SW 1271 (cell line): ENCODE measurements around the gene ZNF577.
"Not testable (repeated sequence)": the region's sequence is repeated elsewhere in the genome, so short reads cannot be mapped to it uniquely, and the experiment has no call there.

Experiments
- DNase-seq, 2 experiments: peaks; one replicate each; lab custom pipeline; 2025; lab: John Stamatoyannopoulos, UW

The ZNF577 gene

DNA sequence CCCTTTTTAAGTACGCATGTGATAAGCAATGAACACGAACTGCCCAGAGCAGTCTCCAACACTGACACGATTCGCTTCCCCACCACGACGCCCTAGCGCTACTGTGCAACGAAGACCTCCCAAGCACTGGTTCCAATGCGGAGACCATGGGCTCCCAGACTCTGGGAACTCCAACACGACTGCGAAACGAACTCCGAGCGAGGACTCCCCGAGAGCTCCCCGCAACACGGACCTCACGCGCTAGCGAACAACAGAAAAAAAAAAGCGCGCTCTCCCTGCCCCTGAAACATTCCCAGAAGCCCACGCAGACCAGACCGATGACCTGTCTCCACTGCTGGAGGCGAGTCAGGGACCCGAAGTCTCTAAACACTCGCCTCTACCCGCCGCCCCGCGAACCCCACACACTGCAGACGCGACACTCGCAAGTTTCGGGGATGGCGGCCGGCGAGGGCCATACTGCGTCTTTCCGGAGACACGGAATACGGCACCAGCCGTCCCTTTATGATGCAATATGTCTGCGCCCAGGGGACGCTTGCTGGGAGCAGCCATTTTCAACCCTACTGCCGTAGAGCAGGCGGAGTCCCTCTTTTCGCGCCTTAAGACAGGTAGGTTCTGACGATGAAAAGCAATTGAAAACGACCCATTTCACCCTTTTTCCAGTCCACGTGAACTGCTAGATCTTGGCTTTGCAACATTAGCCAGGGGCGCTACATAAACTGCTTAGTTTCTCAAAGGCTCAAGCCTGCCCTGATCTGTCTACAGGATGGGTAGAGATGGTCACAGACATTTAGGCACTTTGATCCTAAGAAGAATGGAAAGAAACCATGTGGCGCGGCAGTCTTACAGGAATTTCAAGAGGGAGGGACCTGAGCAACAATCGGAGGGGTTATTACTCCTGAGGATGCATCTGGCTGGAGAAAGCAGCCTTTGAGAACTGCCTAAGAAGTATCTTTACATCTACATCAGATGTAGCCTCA, at the start of gene ZNF577:
ZNF577 (minus strand) TSS at position 430 of the 977 bp plus-strand sequence. CDS start 7,569 bp downstream, outside the sequence.
- no peak for DNase-seq

DNA sequence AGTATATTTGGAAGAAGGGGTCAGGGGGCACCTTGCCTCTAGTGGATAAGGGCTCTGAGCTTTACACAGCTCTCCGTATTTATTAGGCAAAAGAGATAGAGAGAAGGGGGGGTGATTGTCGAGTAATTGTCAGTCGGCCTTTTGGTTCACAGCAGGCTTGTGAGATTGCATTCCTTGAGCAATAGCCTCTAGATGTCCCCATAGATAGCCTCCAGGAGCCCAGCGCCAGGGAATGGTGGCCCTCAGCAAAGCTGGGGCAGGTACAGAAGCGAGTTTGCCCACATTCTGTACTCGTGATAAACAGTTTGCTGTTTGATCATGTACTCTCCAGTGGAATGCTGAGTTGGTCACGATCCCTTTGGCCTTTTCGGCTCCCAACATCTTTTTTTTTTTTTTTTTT, 44.2 kb upstream of the ZNF577 start:
- no peak for DNase-seq

DNA sequence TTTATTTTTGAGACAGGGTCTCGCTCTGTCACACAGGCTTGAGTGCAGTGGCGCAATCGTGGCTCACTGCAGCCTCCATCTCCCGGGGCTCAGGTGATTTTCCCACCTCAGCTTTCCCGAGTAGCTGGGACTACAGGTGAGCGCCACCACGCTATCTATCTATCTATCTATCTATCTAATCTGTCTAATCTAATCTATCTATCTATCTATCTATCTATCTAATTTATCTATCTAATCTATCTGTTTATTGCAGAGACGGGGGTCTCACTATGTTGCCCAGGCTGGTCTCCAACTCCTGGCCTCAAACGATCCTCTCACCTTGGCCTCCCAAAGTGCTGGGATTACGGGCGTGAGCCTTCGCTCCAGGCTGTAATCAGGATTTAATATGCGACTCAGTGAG, 40.1 kb upstream of the ZNF577 start:
- no peak for DNase-seq

DNA sequence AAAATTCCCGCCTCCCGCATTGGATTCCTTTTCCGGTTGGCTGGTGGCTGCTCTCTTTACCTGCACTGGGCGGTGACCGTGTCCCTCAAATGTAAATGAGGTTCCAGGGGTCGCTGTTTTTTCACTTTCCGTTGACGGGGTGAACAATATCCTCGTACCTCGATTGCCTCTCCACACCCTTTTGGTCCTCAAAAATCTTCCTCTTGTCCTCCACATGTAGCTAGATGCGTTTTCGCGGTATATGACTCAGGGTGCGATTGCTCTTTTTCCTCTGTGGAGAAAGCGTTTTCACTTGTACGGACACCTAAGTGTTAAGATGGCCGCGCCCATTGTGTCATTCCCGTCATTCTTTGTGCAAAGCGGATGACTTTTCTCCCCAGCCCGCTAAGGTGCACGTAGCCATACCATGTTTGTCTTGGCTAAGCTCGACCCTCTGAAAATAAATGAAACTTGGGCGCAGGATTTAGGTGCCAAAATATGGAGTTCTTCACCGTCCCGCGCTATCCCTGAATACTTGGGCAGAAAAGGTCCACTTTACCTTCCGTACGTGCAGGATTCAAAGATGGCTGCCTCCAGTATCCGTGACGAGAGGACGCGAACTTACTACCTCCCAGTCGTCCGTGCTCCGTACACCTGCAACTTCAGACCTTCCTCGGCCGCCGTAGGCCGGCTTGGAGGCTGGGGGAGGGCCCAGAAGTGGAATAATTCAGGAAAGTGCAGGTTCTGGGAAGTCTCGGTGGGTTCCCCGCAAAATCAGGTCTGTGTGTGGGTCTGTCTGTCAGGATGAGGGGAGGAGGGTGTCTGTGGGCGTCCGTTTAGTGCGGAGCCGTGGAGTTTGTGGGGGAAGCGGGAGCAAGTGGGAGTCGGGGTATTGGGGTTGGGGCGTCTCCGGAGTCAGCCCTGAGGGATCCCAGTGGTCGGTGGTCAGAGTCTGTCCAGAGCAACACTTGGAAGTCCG, 39.3 kb upstream of the ZNF577 start, which contains the start of gene ZNF613:
ZNF613 (plus strand) TSS at position 689 of the 958 bp plus-strand sequence. CDS start 8,749 bp downstream, outside the sequence.
- peak; percentile 44 to 88 for DNase-seq

DNA sequence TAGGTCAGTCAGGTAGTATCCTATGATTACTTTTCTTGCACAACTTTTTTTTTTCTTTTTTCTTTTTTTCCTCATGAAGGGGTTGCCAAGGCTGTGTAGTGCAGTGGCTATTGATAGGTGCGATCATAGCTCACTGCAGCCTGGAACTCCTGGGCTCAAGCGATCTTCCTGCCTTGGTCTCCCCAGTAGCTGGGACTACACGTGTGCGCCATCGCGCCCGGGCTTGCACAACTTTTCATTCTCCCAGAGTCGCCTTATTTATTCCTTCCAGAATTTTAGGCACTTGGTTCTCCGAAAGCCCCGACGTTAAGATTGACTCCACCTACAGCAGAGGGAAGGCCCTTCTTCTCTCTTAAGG, 38.7 kb upstream of the ZNF577 start:
- no peak for DNase-seq

DNA sequence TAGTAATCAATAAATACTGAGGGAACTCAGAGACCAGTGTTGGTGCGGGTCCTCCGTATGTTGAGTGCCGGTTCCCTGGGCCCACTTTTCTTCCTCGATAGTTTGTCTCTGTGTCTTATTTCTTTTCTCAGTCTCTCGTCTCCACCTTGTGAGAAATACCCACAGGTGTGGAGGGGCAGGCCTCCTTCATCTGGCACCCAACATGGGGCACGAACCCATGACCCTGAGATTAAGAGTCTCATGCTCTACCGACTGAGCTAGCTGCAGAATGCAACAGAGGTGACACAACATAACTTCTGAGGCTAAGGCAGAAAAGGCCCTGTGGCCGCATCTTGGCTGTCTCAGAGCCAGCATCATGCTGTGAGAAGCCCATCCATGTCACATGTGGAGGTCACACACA, 34.2 kb upstream of the ZNF577 start:
- DNase-seq = no peak

DNA sequence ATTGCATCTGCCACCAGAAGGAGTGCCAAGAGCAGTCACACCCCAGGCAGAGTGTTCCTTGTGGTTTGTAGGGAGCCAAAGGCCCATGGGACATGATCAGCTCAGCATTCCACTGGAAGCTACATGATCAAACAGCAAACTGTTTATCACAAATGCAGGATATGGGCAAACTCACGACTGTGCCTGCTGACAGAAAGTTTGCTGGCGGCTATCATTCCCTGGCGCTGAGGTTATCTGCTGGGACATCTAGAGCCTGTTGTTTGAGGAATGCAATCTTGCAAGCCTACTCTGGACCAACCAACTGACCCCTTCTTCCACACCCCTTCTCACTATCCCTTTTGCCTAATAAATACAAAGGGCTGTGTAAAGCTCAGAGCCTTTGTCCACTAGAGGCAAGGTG, 31.9 kb upstream of the ZNF577 start:
- DNase-seq = no peak

DNA sequence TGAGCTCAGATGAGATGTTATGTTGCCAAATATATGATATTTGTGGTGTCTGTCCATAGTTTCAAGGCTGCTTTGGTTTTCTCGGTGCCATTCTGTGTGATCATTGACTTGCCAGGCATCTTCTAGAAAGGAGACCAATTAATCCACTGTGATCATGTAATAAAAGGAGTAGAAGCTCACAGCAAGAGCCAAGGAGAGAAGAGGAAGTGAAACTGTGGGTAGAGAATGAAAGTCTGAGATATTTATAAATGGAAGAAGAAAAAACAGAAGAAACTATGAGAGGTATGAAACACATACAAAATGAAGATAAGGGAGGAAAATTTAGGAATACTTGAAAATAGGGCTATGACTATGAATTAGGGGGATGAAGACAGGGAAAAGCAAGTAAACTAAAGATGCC, 28.4 kb upstream of the ZNF577 start:
- no peak for DNase-seq

DNA sequence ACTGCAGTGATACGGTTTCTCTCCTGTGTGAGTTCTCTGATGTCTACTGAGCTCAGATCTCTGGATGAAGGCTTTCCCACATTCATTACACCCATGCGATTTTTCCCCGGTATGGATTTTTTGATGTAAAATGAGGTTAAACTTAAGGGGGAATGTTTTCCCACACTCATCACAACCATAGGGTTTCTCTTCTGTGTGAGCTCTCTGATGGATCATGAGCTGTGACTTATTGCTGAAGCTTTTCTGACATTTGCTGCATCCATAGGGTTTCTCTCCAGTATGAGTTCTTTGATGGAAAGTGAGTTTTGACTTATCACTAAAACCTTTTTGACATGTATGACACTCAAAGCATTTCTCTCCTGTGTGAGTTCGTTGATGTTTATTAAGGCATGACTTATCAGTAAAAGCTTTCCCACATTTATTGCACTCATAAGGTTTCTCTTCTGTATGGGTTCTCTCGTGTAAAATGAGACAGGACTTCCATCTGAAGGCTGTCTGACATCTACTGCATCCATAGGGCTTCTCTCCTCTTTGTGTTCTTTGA, 27.6 kb upstream of the ZNF577 start:
- no peak for DNase-seq

DNA sequence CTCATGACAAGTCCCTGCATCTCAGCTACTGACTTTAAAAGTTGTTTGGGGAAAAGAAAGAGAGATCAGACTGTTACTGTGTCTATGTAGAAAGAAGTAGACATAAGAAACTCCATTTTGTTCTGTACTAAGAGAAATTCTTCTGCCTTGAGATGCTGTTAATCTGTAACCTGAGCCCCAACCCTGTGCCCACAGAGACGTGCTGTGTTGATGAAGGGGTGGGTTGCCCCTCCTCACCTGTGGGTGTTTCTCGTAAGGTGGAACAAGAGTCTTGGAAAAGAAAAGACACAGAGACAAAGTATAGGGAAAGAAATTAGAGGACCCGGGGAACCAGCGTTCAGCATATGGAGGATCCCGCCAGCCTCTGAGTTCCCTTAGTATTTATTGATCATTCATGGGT, 20.2 kb upstream of the ZNF577 start:
- DNase-seq = not testable (repeated sequence)

DNA sequence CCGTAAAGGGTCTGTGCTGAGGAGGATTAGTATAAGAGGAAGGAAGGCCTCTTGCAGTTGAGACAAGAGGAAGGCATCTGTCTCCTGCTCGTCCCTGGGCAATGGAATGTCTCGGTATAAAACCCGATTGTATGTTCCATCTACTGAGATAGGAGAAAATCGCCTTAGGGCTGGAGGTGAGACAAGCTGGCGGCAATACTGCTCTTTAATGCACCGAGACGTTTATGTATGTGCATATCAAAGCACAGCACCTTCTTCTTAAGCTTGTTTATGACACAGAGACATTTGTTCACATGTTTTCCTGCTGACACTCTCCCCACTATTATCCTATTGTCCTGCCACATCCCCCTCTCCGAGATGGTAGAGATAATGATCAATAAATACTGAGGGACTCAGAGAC, 18.4 kb upstream of the ZNF577 start:
- DNase-seq = not testable (repeated sequence)

DNA sequence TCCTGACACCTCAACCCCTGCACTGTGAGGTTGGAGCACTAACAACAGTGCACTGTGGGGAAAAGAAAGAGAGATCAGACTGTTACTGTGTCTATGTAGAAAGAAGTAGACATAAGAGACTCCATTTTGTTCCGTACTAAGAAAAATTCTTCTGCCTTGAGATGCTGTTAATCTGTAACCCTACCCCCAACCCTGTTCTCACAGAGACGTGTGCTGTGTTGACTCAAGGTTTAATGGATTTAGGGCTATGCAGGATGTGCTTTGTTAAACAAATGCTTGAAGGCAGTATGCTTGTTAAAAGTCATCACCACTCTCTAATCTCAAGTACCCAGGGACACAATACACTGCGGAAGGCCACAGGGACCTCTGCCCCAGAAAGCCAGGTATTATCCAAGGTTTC, 17.9 kb upstream of the ZNF577 start:
- not testable (repeated sequence) for DNase-seq

DNA sequence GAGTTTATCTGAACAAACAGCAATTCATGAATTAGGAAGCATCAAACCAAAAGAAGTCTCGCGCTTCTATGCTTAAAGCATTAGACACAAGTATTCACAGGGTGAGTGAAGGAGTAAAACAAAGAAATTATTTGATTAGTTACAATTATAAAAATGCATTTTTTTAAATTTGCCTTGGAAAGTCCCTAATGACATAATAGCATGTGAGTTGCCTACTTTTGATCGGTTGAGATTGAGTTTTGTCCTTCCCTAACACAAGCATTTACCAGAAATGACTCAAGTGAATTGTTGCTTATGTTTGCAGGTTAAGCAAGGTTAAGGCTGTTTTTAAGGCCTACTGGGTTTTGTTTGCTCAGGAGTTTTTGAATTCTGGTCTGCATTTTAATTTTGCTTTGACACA, 17.5 kb upstream of the ZNF577 start:
- DNase-seq = no peak

DNA sequence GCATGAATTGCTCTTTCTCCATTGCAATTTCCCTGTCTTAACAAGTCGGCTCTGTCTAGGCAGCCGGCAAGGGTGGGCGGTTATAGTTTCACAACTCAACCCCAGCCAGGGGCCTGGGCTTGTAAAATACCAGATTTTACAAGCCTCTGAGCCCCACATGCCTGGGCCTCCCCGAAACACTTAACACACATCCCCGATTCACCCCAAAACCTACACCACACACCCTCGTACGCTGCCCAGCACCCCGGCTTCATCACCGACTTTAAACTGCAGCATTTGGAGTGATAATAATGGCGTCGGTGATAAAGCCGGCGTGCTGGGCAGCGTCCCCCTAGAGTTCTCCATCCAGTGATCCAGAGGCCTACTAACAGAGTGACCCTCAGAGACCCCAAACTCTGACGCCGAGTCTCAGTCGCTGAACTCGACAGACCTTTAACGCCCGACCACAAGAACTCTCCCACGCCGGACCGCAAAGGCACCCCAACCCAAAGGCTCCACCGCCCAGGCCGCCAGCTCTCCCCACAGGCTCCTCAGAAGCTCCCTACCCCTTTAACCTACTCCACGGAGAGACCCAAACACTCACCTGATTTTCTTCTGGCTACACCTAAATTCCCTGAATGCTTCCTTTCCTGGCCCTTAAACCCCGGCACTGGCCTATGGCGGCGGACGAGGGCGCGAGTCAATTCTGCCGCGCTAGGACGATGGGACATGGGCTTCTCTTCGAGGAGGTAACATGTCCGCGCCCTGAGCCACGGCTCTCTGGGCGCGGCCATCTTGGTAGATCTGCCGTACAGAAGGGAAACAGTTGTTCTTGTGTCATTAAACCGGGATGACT, 16.8 kb upstream of the ZNF577 start, which contains the start of gene ZNF649:
ZNF649 (minus strand) TSS at position 687 of the 835 bp plus-strand sequence. CDS start 4,910 bp downstream, outside the sequence.
- DNase-seq = peak in 1 of 2 experiments; percentile 29

DNA sequence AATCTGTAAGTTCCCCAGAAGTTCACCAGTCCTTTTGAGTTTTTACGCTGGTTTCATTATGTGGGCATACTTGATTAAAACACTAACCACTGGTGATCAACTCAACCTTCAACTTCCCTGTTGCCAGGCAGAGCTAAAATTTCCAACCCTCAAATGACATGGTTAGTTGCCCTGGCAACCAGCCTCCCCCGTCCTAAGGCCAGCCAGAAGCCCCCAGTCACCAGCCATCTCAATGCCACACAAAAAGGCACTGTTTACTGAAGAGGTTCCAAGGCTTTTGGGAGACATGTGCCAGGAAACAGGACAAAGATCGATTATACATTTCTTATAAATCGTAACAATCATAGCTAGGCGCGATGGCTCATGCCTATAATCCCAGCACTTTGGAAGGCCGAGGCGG, 15.4 kb upstream of the ZNF577 start:
- no peak for DNase-seq

DNA sequence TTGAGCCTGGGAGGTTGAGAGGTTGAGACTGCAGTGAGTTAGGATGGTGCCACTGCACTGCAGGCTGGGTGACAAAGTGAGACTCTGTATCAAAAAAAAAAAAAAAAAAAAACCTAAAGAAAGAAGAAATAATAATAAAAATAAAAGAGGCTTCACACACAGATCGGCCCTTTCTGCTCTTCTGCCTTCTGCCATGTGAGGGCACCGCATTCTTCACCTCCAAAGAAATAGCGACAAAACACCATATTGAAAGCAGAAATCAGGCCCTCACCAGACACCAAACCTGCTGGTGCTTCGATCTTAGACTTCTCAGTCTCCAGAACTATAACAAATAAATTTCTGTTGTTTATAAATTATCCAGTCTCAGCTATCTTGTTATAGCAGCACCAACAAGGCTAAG, 14.1 kb upstream of the ZNF577 start:
- DNase-seq = no peak

DNA sequence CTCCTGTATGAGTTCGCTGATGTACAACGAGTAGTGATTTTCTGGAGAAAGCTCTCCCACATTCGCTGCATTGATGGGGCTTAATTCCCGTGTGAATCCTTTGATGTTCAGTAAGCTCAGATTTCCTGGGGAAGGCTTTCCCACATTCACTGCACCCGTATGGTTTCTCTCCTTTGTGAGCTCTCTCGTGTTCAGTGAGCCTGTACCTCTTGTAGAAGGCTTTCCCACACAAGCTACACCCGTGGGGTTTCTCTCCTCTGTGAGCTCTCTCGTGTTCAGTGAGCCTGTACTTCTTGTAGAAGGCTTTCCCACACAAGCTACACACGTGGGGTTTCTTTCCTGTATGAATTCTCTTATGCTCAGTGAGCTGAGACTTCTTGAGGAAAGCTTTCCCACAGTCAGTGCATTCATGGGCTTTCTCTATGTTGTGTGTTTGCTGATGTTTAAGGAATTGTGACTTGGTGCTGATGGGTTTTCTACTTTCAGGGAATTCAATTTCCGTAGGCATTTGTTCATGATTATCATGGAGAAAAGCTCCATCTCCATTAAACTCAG, 3.5 kb upstream of the ZNF577 start:
- DNase-seq = no peak

DNA sequence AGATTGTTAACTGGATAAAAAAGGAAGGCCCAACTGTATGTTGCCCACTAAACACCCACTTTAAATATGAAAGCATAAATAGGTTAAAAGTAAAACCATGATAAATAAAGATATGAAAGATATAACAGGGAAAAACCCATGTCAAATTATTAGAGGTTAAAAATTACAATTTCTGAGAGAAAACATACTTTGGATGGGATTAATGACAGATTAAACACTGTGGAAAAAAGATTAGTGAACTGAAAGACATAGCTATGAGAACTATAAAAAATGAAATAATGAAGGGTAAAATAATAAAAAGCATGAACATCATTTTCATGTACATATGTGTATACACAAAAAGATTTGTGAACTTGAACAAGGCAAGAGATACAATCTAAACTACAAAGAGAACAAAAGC, 2.2 kb upstream of the ZNF577 start:
- DNase-seq = no peak

DNA sequence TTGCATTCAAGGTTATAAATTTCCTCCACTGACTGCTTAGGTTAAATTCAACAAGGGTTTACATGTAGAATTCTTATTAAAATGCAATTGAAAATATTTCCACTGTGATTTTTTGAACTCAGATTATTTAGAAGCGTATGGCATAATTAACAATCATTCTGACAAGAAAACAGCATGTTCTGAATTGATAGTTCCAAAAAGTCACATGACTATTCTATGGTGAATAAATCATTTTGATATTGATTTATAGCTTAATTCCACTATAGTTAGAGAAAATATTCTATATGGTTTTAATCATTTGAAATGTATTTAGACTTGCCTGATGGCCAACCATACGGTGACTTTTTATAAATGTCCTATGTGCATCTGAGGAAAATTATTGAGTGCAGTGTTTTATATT, 3.0 kb downstream of the ZNF577 start:
- no peak for DNase-seq

DNA sequence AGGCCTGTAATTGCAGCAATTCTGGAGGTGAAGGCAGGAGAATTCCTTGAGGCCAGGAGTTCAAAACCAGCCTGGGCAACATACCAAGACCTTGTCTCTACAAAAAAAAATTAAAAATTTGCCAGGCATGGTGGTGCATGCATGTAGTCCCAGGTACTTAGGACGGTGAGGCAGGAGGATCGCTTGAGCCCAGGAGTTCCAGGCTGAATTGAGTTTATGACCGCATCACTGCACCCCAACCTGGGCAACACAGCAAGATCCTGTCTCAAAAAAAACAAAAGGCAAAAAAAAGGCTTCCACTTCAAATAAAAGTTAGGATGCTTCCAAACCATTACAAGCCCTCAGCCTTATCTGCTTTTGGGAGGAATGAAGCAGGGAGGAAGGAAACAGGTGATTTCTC, 5.2 kb downstream of the ZNF577 start:
- DNase-seq = no peak

DNA sequence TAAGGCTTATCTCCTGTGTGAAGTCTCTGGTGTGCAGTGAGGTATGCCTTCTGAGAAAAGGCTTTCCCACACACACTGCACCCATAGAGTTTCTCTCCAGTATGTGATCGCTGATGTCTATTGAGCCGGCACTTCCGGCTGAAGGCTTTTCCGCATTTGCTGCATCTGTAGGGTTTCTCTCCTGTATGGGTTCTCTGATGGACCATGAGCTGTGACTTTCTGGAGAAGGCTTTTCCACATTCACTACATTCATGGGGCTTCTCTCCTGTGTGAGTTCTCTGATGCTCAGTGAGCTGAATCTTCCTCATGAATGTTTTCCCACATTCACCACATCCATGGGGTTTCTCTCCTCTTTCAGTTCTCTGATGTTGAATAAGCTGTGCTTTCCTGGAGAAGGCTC, 14.7 kb downstream of the ZNF577 start:
- no peak for DNase-seq
